CD4-positive, alpha-beta memory T cell (primary cell): ENCODE measurements around the gene MYH7. TPM values are rescaled to one million over a fixed set of nuclear protein-coding genes. Genes with fewer than 3 reads are reported as not detected.
A peak's percentile ranks its signal among the peaks of the same experiment; 100 is the strongest.

Experiments used
- CTCF ChIA-PET: fragments of 350-600 bp; sonication (Branson Sonifier 250); formaldehyde crosslinking; loops from one replicate; lab custom pipeline; 2021; ENCODE audit warnings: inconsistent platforms; ENCODE audit not compliant: partially characterized antibody; lab: Charles Lee
- POLR2A ChIA-PET: fragments of 350-600 bp; sonication (Branson Sonifier 250); formaldehyde crosslinking; loops from one replicate; lab custom pipeline; 2021; ENCODE audit not compliant: partially characterized antibody; lab: Charles Lee
- DNase-seq, 5 donors: peaks; one replicate each; pipeline versions ENCODE4 v3.0.0 to v3.0.0-alpha.2; 2020 to 2022; ENCODE audit warnings: mixed read lengths in 1 of 5
- H3K27ac ChIP-seq: one replicate; pipeline ENCODE4 v1.7.0; 2013; ENCODE audit warnings: low read depth, low read length
- H3K27me3 ChIP-seq: 2 replicates; pipeline ENCODE4 v1.7.0; 2013; ENCODE audit warnings: mild to moderate bottlenecking, low read length, moderate library complexity; ENCODE audit not compliant: insufficient read depth
- H3K36me3 ChIP-seq: 2 replicates; pipeline ENCODE4 v1.7.0; 2013; ENCODE audit warnings: mild to moderate bottlenecking, low read length, moderate library complexity; ENCODE audit not compliant: insufficient read depth
- H3K4me1 ChIP-seq: 2 replicates; pipeline ENCODE4 v1.7.0; 2013; ENCODE audit warnings: mild to moderate bottlenecking, low read length, moderate library complexity; ENCODE audit not compliant: insufficient read depth
- H3K4me3 ChIP-seq, 2 donors: one replicate each; pipeline ENCODE4 v1.7.0; 2013; ENCODE audit warnings: low read length in 2 of 2, mild to moderate bottlenecking in 1 of 2
- H3K9me3 ChIP-seq, 2 donors: one replicate each; pipeline ENCODE4 v1.7.0; 2013; ENCODE audit warnings: low read length in 2 of 2, control low read depth in 1 of 2; ENCODE audit not compliant: control insufficient read depth in 1 of 2
- H3K27ac Mint-ChIP-seq, 7 donors: one replicate each; pipeline ENCODE4 v1.8.0; 2020 to 2021; ENCODE audit warnings: mixed read lengths in 7 of 7, mild to moderate bottlenecking in 6 of 7, inconsistent platforms in 3 of 7, moderate library complexity in 3 of 7
- H3K27me3 Mint-ChIP-seq, 2 donors: one replicate each; pipeline ENCODE4 v1.8.0; 2020 to 2021; ENCODE audit warnings: mixed read lengths in 2 of 2
- H3K36me3 Mint-ChIP-seq, 2 donors: one replicate each; pipeline ENCODE4 v1.8.0; 2020 to 2021; ENCODE audit warnings: mixed read lengths in 2 of 2, inconsistent platforms in 1 of 2, mild to moderate bottlenecking in 1 of 2
- H3K4me1 Mint-ChIP-seq, 4 donors: one replicate each; pipeline ENCODE4 v1.8.0; 2020 to 2021; ENCODE audit warnings: mixed read lengths in 4 of 4, mild to moderate bottlenecking in 1 of 4
- H3K4me3 Mint-ChIP-seq, 8 donors: one replicate each; pipeline ENCODE4 v1.8.0; 2020 to 2021; ENCODE audit warnings: mixed read lengths in 8 of 8, mild to moderate bottlenecking in 7 of 8, moderate library complexity in 6 of 8, inconsistent platforms in 3 of 8
- H3K9me3 Mint-ChIP-seq, 8 donors: one replicate each; pipeline ENCODE4 v1.8.0; 2020 to 2021; ENCODE audit warnings: mixed read lengths in 8 of 8, mild to moderate bottlenecking in 5 of 8, inconsistent platforms in 3 of 8, moderate library complexity in 1 of 8
- intact Hi-C: fragments of 100-400 bp; cut with micrococcal nuclease; formaldehyde crosslinking; loops from one replicate; pipeline ENCODE4 v1.15.1; 2023
- polyA plus RNA-seq, 2 donors: library from polyadenylated mRNA; unstranded; fragments of 300-500 nt; fragmentation: Illumina TruSeq; gene quantifications; one replicate each; pipeline ENCODE4 v1.2.3, GENCODE V29; 2021
- total RNA-seq, 2 experiments: library from RNA; stranded (reverse); gene quantifications; one replicate each; pipeline ENCODE4 v1.2.3, GENCODE V29; 2021

Gene MYH7
- total and polyA plus RNA-seq, 4 experiments from 2014 or later, result not detected

- Histone ChIP-seq H3K4me3 (no peak overlapping the region), H3K9me3 (no peaks in the 10 kb centered on the region), H3K27me3 (no peaks in the 10 kb centered on the region), H3K4me1 (no peaks in the 10 kb centered on the region), H3K36me3 (no peaks in the 10 kb centered on the region), H3K27ac (no peak overlapping the region)
- H3K27ac Mint-ChIP-seq, result no peak overlapping the region
- H3K4me1 Mint-ChIP-seq, result no peaks in the 10 kb centered on the region
- ChIA-PET CTCF (interaction anchor here (1.5 kb wide), 1 partner anchor 36 kb away, joined by 3 read pairs; no protein-coding TSS in a partner anchor), POLR2A (no interaction called here)
- no peaks in the 10 kb centered on the region for H3K36me3 Mint-ChIP-seq
- H3K9me3 Mint-ChIP-seq, result peaks cover 0 to 2% (median 0%) of the 10 kb centered on the region in 8 donors
- no peak overlapping the region for H3K4me3 Mint-ChIP-seq
- intact Hi-C loops, result no loop called here
- peaks cover 3 to 6% of the 10 kb centered on the region in 2 donors for H3K27me3 Mint-ChIP-seq
- no peak for DNase-seq
These were observed 19.4 kb downstream of the MYH7 start for GRCh38 chr14:23415821-23416778.

GRCh38 chr14:23414906-23415820 is 20.3 kb downstream of the MYH7 start:
- H3K27me3 Mint-ChIP-seq, result peaks cover 4 to 12% of the 10 kb centered on the region in 2 donors
- ChIA-PET CTCF (interaction anchor here (1.0 kb wide), 2 partner anchors 8 to 35 kb away, joined by 3 read pairs; no protein-coding TSS in a partner anchor), POLR2A (no interaction called here)
- H3K4me3 Mint-ChIP-seq, result no peak overlapping the region
- H3K9me3 ChIP-seq, result no peaks in the 10 kb centered on the region
- H3K27ac Mint-ChIP-seq, result peak overlapping the region in 1 of 7 donors; percentile 51
- intact Hi-C loops, result no loop called here
- H3K36me3 Mint-ChIP-seq, result no peaks in the 10 kb centered on the region
- H3K4me3 ChIP-seq, result no peak overlapping the region
- H3K4me1 Mint-ChIP-seq, result no peaks in the 10 kb centered on the region
- no peaks in the 10 kb centered on the region for H3K36me3 ChIP-seq
- no peaks in the 10 kb centered on the region for H3K27me3 ChIP-seq
- peaks cover 0 to 2% (median 0%) of the 10 kb centered on the region in 8 donors for H3K9me3 Mint-ChIP-seq
- H3K4me1 ChIP-seq, result no peaks in the 10 kb centered on the region
- no peak overlapping the region for H3K27ac ChIP-seq
- no peak for DNase-seq

- Mint-ChIP-seq H3K4me1 (no peaks in the 10 kb centered on the region), H3K36me3 (no peaks in the 10 kb centered on the region), H3K9me3 (peaks cover 0 to 2% (median 0%) of the 10 kb centered on the region in 8 donors), H3K4me3 (no peak overlapping the region), H3K27ac (no peak overlapping the region), H3K27me3 (peaks cover 2 to 12% of the 10 kb centered on the region in 2 donors)
- Histone ChIP-seq H3K27ac (no peak overlapping the region), H3K36me3 (no peaks in the 10 kb centered on the region), H3K4me3 (no peak overlapping the region), H3K9me3 (no peaks in the 10 kb centered on the region), H3K4me1 (no peaks in the 10 kb centered on the region), H3K27me3 (no peaks in the 10 kb centered on the region)
- intact Hi-C loops, result no loop called here
- CTCF ChIA-PET, result interaction anchor here (1.0 kb wide), 2 partner anchors 9 to 34 kb away, joined by 3 read pairs; no protein-coding TSS in a partner anchor
- POLR2A ChIA-PET, result no interaction called here
- DNase-seq, result no peak
These were observed 21.2 kb downstream of the MYH7 start for GRCh38 chr14:23414254-23414653.

GRCh38 chr14:23413681-23414080 is 21.8 kb downstream of the MYH7 start:
- DNase-seq, result no peak
- CTCF ChIA-PET, result no interaction called here
- Histone ChIP-seq H3K4me3 (no peak overlapping the region), H3K9me3 (no peaks in the 10 kb centered on the region), H3K27me3 (no peaks in the 10 kb centered on the region), H3K4me1 (no peaks in the 10 kb centered on the region), H3K27ac (no peak overlapping the region), H3K36me3 (no peaks in the 10 kb centered on the region)
- no peaks in the 10 kb centered on the region for H3K36me3 Mint-ChIP-seq
- no peaks in the 10 kb centered on the region for H3K4me1 Mint-ChIP-seq
- peaks cover 0 to 2% (median 0%) of the 10 kb centered on the region in 8 donors for H3K9me3 Mint-ChIP-seq
- POLR2A ChIA-PET, result no interaction called here
- H3K27ac Mint-ChIP-seq, result peak overlapping the region in 1 of 7 donors; percentile 30
- H3K27me3 Mint-ChIP-seq, result peaks cover 2 to 14% of the 10 kb centered on the region in 2 donors
- no peak overlapping the region for H3K4me3 Mint-ChIP-seq
- intact Hi-C loops, result no loop called here

GRCh38 chr14:23411563-23412525 is 23.6 kb downstream of the MYH7 start:
- ChIA-PET POLR2A (no interaction called here), CTCF (no interaction called here)
- H3K27me3 Mint-ChIP-seq, result peaks cover 6 to 18% of the 10 kb centered on the region in 2 donors
- no peak for DNase-seq
- no peaks in the 10 kb centered on the region for H3K27me3 ChIP-seq
- H3K27ac Mint-ChIP-seq, result no peak overlapping the region
- H3K4me3 Mint-ChIP-seq, result no peak overlapping the region
- no peaks in the 10 kb centered on the region for H3K4me1 Mint-ChIP-seq
- peaks cover 0 to 3% (median 0%) of the 10 kb centered on the region in 8 donors for H3K9me3 Mint-ChIP-seq
- no peaks in the 10 kb centered on the region for H3K4me1 ChIP-seq
- H3K36me3 ChIP-seq, result no peaks in the 10 kb centered on the region
- intact Hi-C loops, result no loop called here
- H3K4me3 ChIP-seq, result no peak overlapping the region
- no peaks in the 10 kb centered on the region for H3K9me3 ChIP-seq
- H3K36me3 Mint-ChIP-seq, result no peaks in the 10 kb centered on the region
- H3K27ac ChIP-seq, result no peak overlapping the region

- H3K9me3 Mint-ChIP-seq, result peaks cover 0 to 3% (median 0%) of the 10 kb centered on the region in 8 donors
- intact Hi-C loops, result no loop called here
- H3K27ac ChIP-seq, result no peak overlapping the region
- no peaks in the 10 kb centered on the region for H3K27me3 ChIP-seq
- no peaks in the 10 kb centered on the region for H3K36me3 Mint-ChIP-seq
- POLR2A ChIA-PET, result no interaction called here
- CTCF ChIA-PET, result interaction anchor here (0.5 to 1.4 kb wide), 2 partner anchors 30 to 1522 kb away, joined by 3 to 4 read pairs; no protein-coding TSS in a partner anchor
- H3K4me3 Mint-ChIP-seq, result no peak overlapping the region
- H3K27ac Mint-ChIP-seq, result no peak overlapping the region
- H3K4me1 Mint-ChIP-seq, result no peaks in the 10 kb centered on the region
- H3K36me3 ChIP-seq, result no peaks in the 10 kb centered on the region
- H3K4me1 ChIP-seq, result no peaks in the 10 kb centered on the region
- no peaks in the 10 kb centered on the region for H3K9me3 ChIP-seq
- DNase-seq, result no peak
- peaks cover 6 to 16% of the 10 kb centered on the region in 2 donors for H3K27me3 Mint-ChIP-seq
- H3K4me3 ChIP-seq, result no peak overlapping the region
These were observed 25.4 kb downstream of the MYH7 start for GRCh38 chr14:23409966-23410635.
